ENCODE measurements around the gene DPM1. TPM values are rescaled to one million over a fixed set of nuclear protein-coding genes. Genes with fewer than 3 reads are reported as not detected.

DPM1 gene
- total RNA-seq, 6 donors from 2014 or later, result 16.4 to 61.2 (median 28.4) TPM

DNA sequence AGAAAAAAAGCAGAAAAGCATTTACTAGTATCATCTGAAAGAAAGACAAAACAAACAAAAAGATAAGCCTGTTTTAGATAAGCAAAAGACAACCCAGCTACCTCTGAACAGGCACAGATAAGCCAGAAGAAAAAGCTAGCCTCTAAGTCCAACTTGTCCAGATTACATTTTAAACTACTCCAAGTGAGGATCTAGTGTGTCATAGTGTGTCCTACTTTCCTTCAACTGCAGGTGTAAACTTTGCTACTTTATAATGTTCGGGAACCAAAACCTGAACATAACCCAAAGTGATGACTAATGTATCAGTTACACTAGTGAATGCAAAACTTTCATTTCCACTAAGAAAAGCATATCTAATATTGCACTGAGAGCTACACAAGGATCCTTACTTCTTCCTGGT lies 46.6 kb downstream of the DPM1 start:
- no peak overlapping the region for H3K27ac ChIP-seq
- WGBS, 2 donors, result 70 to 74% methylated on average over 1 of the region's 1 CpG
- no peaks in the 10 kb centered on the region for H3K27me3 ChIP-seq
- H3K9me3 ChIP-seq, result no peaks in the 10 kb centered on the region
- ATAC-seq (ENCODE audit: low FRiP score in 2 of 2) (no peak), DNase-seq (no peak)
- H3K4me3 ChIP-seq, result no peak overlapping the region
- TF ChIP-seq, protein P1, sequence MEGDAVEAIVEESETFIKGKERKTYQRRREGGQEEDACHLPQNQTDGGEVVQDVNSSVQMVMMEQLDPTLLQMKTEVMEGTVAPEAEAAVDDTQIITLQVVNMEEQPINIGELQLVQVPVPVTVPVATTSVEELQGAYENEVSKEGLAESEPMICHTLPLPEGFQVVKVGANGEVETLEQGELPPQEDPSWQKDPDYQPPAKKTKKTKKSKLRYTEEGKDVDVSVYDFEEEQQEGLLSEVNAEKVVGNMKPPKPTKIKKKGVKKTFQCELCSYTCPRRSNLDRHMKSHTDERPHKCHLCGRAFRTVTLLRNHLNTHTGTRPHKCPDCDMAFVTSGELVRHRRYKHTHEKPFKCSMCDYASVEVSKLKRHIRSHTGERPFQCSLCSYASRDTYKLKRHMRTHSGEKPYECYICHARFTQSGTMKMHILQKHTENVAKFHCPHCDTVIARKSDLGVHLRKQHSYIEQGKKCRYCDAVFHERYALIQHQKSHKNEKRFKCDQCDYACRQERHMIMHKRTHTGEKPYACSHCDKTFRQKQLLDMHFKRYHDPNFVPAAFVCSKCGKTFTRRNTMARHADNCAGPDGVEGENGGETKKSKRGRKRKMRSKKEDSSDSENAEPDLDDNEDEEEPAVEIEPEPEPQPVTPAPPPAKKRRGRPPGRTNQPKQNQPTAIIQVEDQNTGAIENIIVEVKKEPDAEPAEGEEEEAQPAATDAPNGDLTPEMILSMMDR (IDR thresholded peaks at IDR 0.05), result no peak
- TF ChIP-seq EP300 (IDR thresholded peaks at IDR 0.05), result no peak
- H3K4me1 ChIP-seq, result peaks cover 35 to 40% (median 38%) of the 10 kb centered on the region in 4 donors
- H3K36me3 ChIP-seq, result no peaks in the 10 kb centered on the region

DNA sequence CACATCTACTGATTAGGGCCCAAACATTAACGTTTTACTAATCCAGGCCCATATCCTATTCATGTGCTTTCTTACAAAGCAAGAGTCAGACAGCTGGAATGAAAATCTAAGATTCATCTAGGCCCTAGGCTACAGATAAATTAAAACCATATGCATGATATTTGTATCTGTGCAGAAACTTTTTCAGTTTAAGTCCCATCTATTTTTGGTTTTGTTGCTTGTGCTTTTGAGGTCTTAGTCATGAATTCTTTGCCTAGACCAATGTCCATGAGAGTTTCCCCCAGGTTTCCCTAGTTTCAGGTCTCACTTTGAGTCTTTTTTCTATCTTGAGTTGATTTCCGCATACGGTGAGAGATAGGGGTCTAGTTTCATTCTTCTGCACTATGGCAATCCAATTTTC lies 47.3 kb downstream of the DPM1 start:
- TF ChIP-seq, protein P1 (IDR thresholded peaks at IDR 0.05), result no peak
- TF ChIP-seq POLR2A (IDR thresholded peaks at IDR 0.05), result no peak
- Histone ChIP-seq H3K36me3 (no peaks in the 10 kb centered on the region), H3K27me3 (no peaks in the 10 kb centered on the region), H3K27ac (no peak overlapping the region), H3K4me3 (no peak overlapping the region), H3K9me3 (no peaks in the 10 kb centered on the region), H3K4me1 (peaks cover 28 to 33% (median 31%) of the 10 kb centered on the region in 4 donors)
- ATAC-seq (ENCODE audit: low FRiP score in 2 of 2), result no peak
- 75 to 82% methylated on average over 3 of the region's 3 CpGs for WGBS, 2 donors
- DNase-seq, result no peak

DNA sequence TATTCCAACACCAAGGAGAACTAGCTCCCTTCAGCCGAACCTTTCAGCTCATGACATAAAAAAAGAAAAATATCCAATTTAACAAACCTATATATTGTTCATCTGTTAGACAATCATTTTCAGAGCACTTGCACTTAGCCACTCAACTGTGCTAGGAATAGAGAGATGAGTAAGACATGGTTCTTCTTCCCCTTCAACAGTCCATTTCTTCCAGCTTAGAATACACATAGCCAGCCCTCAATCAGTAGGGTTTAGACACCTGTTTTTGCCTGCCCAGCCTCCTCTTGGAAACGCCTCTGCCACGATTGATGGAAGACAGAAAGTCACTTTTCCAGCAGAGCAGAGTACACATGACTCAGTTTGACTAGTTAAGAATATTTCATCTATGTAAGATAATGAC lies 48.9 kb downstream of the DPM1 start:
- ATAC-seq (ENCODE audit: low FRiP score in 2 of 2) (no peak), DNase-seq (no peak)
- no peaks in the 10 kb centered on the region for H3K27me3 ChIP-seq
- 87 to 92% methylated on average over 3 of the region's 3 CpGs for WGBS, 2 donors
- H3K27ac ChIP-seq, result no peak overlapping the region
- no peak overlapping the region for H3K4me3 ChIP-seq
- no peaks in the 10 kb centered on the region for H3K36me3 ChIP-seq
- TF ChIP-seq, protein P1 (IDR thresholded peaks at IDR 0.05), result no peak
- no peak for TF ChIP-seq POLR2A (IDR thresholded peaks at IDR 0.05)
- no peak for TF ChIP-seq EP300 (IDR thresholded peaks at IDR 0.05)
- no peak for TF ChIP-seq POLR2AphosphoS5 (IDR thresholded peaks at IDR 0.05)
- peaks cover 16 to 25% (median 18%) of the 10 kb centered on the region in 4 donors for H3K4me1 ChIP-seq
- no peaks in the 10 kb centered on the region for H3K9me3 ChIP-seq

DNA sequence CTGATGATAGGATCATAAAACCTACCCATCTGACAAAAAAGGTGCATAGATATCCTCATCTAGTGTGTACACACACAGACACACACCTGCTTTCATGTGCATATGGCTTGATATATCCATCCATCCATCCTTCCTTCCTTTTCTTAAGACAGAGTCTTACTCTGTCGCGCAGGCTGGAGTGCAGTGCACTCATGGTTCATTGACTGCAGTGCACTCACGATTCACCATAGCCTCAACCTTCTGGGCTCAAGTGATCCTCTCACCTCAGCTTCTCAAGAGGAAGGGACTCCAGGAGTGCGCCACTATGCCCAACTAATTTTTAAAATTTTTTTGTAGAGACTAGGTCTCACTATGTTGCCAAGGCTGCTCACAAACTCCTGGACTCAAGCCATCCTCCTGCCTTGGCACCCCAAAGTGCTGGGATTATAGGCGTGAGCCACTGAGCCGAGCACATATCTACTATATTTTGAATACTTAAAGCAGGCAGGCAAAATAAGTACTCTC lies 54.2 kb downstream of the DPM1 start:
- DNase-seq (no peak), ATAC-seq (ENCODE audit: low FRiP score in 2 of 2) (no peak)
- Histone ChIP-seq H3K27ac (no peak overlapping the region), H3K36me3 (peaks cover 0 to 26% (median 10%) of the 10 kb centered on the region in 4 donors), H3K4me3 (no peak overlapping the region), H3K9me3 (no peaks in the 10 kb centered on the region), H3K4me1 (peaks cover 0 to 18% (median 11%) of the 10 kb centered on the region in 4 donors), H3K27me3 (no peaks in the 10 kb centered on the region)
- TF ChIP-seq EP300 (IDR thresholded peaks at IDR 0.05) (no peak), POLR2A (IDR thresholded peaks at IDR 0.05) (no peak), POLR2AphosphoS5 (IDR thresholded peaks at IDR 0.05) (no peak)
- TF ChIP-seq, protein P1 (IDR thresholded peaks at IDR 0.05), result no peak
- 69 to 80% methylated on average over 6 of the region's 6 CpGs for WGBS, 2 donors

DNA sequence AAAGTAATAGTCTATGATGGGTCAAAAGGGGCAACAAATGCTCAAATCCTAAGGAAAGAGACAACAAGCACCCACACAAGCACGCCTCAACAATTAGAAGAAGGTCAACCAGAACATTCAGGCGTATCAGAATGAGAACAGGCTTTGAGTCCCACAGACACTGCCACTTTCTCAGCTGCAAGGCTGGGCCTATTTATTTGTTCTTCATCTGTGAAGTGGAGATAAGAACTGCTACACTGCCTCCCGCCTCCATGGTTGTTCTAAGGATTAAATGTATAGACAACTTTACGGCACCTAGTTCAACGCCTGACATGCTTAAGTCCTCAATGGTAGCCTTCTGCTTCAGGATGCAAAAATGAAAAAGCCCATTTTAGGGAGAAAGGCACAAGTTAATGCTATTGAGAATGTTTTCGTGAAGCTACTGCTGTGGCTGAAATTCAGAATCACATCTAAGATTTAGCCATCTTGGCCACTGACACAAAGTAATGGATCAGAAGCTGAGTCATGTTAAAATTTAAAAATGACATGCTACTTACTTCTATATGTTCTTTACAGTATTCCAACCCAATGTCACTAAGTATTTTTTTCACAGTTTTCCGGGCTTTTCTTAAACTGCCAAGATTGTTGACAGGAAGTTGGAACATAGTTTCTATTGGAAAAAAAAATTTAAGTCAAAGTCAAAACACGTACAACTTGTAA lies 54.8 kb downstream of the DPM1 start:
- WGBS, 2 donors, result 77 to 89% methylated on average over 8 of the region's 8 CpGs
- peaks cover 1 to 30% (median 11%) of the 10 kb centered on the region in 4 donors for H3K36me3 ChIP-seq
- TF ChIP-seq, protein P1 (IDR thresholded peaks at IDR 0.05), result no peak
- TF ChIP-seq POLR2A (IDR thresholded peaks at IDR 0.05), result no peak
- no peak overlapping the region for H3K4me3 ChIP-seq
- no peaks in the 10 kb centered on the region for H3K27me3 ChIP-seq
- ATAC-seq (ENCODE audit: low FRiP score in 2 of 2) (no peak), DNase-seq (no peak)
- no peak overlapping the region for H3K27ac ChIP-seq
- H3K9me3 ChIP-seq, result no peaks in the 10 kb centered on the region
- H3K4me1 ChIP-seq, result peaks cover 0 to 18% (median 11%) of the 10 kb centered on the region in 4 donors
